Neuronal stem cell (in vitro differentiated cells): ENCODE measurements around the gene RAPGEF1.

Source experiments
- DNase-seq: peaks from one replicate; pipeline ENCODE4 v3.0.0-alpha.2; 2013; ENCODE audit warnings: low spot score
- H2AFZ ChIP-seq: one replicate; pipeline ENCODE4 v1.6.1; 2013; ENCODE audit warnings: mild to moderate bottlenecking, low read length, inconsistent platforms
- H2AK5ac ChIP-seq: 2 replicates; pipeline ENCODE4 v1.6.1; 2013; ENCODE audit warnings: low read depth, mild to moderate bottlenecking, inconsistent platforms, low read length, moderate library complexity, mixed read lengths
- H2BK120ac ChIP-seq: 2 replicates; pipeline ENCODE4 v1.6.1; 2013; ENCODE audit warnings: low read depth, mild to moderate bottlenecking, inconsistent platforms, low read length, moderate library complexity, mixed read lengths
- H2BK12ac ChIP-seq: one replicate; pipeline ENCODE4 v1.6.1; 2013; ENCODE audit warnings: low read length, inconsistent platforms
- H2BK15ac ChIP-seq: 2 replicates; pipeline ENCODE4 v1.6.1; 2013; ENCODE audit warnings: mild to moderate bottlenecking, low read length, inconsistent platforms, mixed read lengths
- H2BK5ac ChIP-seq: one replicate; pipeline ENCODE4 v1.6.1; 2013; ENCODE audit warnings: inconsistent platforms, mild to moderate bottlenecking, low read length, moderate library complexity
- H3K14ac ChIP-seq: one replicate; pipeline ENCODE4 v1.6.1; 2013; ENCODE audit warnings: low read length, inconsistent platforms
- H3K18ac ChIP-seq: 2 replicates; pipeline ENCODE4 v1.6.1; 2013; ENCODE audit warnings: low read length, inconsistent platforms
- H3K23ac ChIP-seq: 2 replicates; pipeline ENCODE4 v1.6.1; 2013; ENCODE audit warnings: low read depth, mild to moderate bottlenecking, mixed read lengths, low read length, inconsistent platforms; ENCODE audit not compliant: poor library complexity
- H3K27ac ChIP-seq: replicated peaks from 3 replicates; pipeline ENCODE4 v1.5.1; 2013; ENCODE audit warnings: low read length, inconsistent platforms
- H3K27me3 ChIP-seq, 3 experiments: 2 replicates each; pipeline ENCODE4 v1.6.1; 2013; ENCODE audit warnings: low read length in 3 of 3, mild to moderate bottlenecking in 2 of 3, inconsistent platforms in 1 of 3, low read depth in 1 of 3, mixed read lengths in 1 of 3, moderate library complexity in 1 of 3; ENCODE audit not compliant: control insufficient read depth in 3 of 3, insufficient read depth in 3 of 3
- H3K36me3 ChIP-seq, 2 donors: replicated peaks in 1 of 2; 2 replicates each; pipeline ENCODE4 v1.6.1; 2013; ENCODE audit warnings: low read length in 2 of 2; ENCODE audit not compliant: control insufficient read depth in 2 of 2, insufficient read depth in 2 of 2
- H3K4ac ChIP-seq: 2 replicates; pipeline ENCODE4 v1.6.1; 2013; ENCODE audit warnings: inconsistent platforms, mild to moderate bottlenecking, low read length, moderate library complexity
- H3K4me1 ChIP-seq, 2 donors: 1 replicate in 1 of 2; 2 replicates in 1 of 2; pipeline ENCODE4 v1.6.1; 2013; ENCODE audit warnings: low read length in 2 of 2, low read depth in 1 of 2; ENCODE audit not compliant: control insufficient read depth in 2 of 2, insufficient read depth in 1 of 2
- H3K4me2 ChIP-seq: one replicate; pipeline ENCODE4 v1.6.1; 2013; ENCODE audit warnings: mild to moderate bottlenecking, low read length, inconsistent platforms; ENCODE audit not compliant: insufficient read depth, poor library complexity, severe bottlenecking
- H3K4me3 ChIP-seq, 2 donors: 2 replicates each; pipeline ENCODE4 v1.5.1; 2013; ENCODE audit warnings: low read length in 2 of 2, mild to moderate bottlenecking in 2 of 2, inconsistent platforms in 1 of 2, moderate library complexity in 1 of 2
- H3K79me1 ChIP-seq: one replicate; pipeline ENCODE4 v1.6.1; 2013; ENCODE audit warnings: low read depth, mild to moderate bottlenecking, inconsistent platforms, low read length, moderate library complexity
- H3K9ac ChIP-seq: one replicate; pipeline ENCODE4 v1.6.1; 2013; ENCODE audit warnings: mild to moderate bottlenecking, low read depth, low read length, inconsistent platforms; ENCODE audit not compliant: poor library complexity
- H3K9me3 ChIP-seq, 2 donors: replicated peaks in 1 of 2; 2 replicates each; pipeline versions ENCODE3 to v1.6.1; 2013; ENCODE audit warnings: low read length in 2 of 2, mild to moderate bottlenecking in 2 of 2, inconsistent platforms in 1 of 2, low read depth in 1 of 2, mixed read lengths in 1 of 2, moderate library complexity in 1 of 2; ENCODE audit not compliant: control insufficient read depth in 2 of 2, insufficient read depth in 1 of 2
- H4K8ac ChIP-seq: one replicate; pipeline ENCODE4 v1.6.1; 2013; ENCODE audit warnings: low read depth, mild to moderate bottlenecking, inconsistent platforms, low read length, moderate library complexity
- H4K91ac ChIP-seq: one replicate; pipeline ENCODE4 v1.6.1; 2013; ENCODE audit warnings: low read length, low read depth, mild to moderate bottlenecking, inconsistent platforms; ENCODE audit not compliant: poor library complexity
- WGBS, 2 donors: extraction: QIAGEN DNeasy Blood & Tissue Kit; methylation state at CpG; one replicate each; pipeline ENCODE4 v1.1.7; 2013; ENCODE audit warnings: missing lambda C conversion rate in 2 of 2, mixed read lengths in 1 of 2; ENCODE audit not compliant: insufficient read length in 2 of 2, insufficient replicate concordance in 1 of 2; ENCODE audit errors: extremely low coverage in 2 of 2; 5-methylcytosine and 5-hydroxymethylcytosine counted together

RAPGEF1 gene

GRCh38 chr9:131721076-131721475 lies 18.8 kb downstream of the RAPGEF1 start:
- Histone ChIP-seq H3K14ac (no peak overlapping the region), H3K9me3 (peaks cover 3 to 12% of the 10 kb centered on the region in 2 donors), H3K79me1 (peaks cover 9% of the 10 kb centered on the region), H2AFZ (no peak overlapping the region), H3K18ac (no peak overlapping the region), H3K4me2 (no peak overlapping the region), H3K36me3 (peaks cover 3 to 14% of the 10 kb centered on the region in 2 donors), H2BK5ac (no peak overlapping the region), H3K23ac (no peak overlapping the region), H3K4me1 (no peaks in the 10 kb centered on the region), H4K91ac (no peak overlapping the region), H3K9ac (no peak overlapping the region), H3K27ac (no peak overlapping the region), H3K4ac (no peak overlapping the region), H2BK15ac (no peak overlapping the region), H3K27me3 (no peaks in the 10 kb centered on the region), H2BK120ac (no peak overlapping the region), H4K8ac (no peak overlapping the region), H2AK5ac (no peak overlapping the region), H3K4me3 (no peak overlapping the region), H2BK12ac (no peak overlapping the region)
- WGBS, 2 donors, result no CpG with 5 or more reads among the region's 13 CpGs
- no peak for DNase-seq

- Histone ChIP-seq H2BK12ac (no peak overlapping the region), H2BK5ac (no peak overlapping the region), H3K23ac (no peak overlapping the region), H3K14ac (no peak overlapping the region), H3K4ac (no peak overlapping the region), H2AFZ (no peak overlapping the region), H3K36me3 (peaks cover 3 to 15% of the 10 kb centered on the region in 2 donors), H2BK15ac (no peak overlapping the region), H4K91ac (no peak overlapping the region), H3K4me3 (no peak overlapping the region), H3K4me2 (no peak overlapping the region), H2AK5ac (no peak overlapping the region), H3K79me1 (peaks cover 9% of the 10 kb centered on the region), H3K27me3 (no peaks in the 10 kb centered on the region), H4K8ac (no peak overlapping the region), H3K9ac (no peak overlapping the region), H3K4me1 (no peaks in the 10 kb centered on the region), H2BK120ac (no peak overlapping the region), H3K18ac (no peak overlapping the region), H3K9me3 (peaks cover 3 to 8% of the 10 kb centered on the region in 2 donors), H3K27ac (no peak overlapping the region)
- no CpG with 5 or more reads among the region's 6 CpGs for WGBS, 2 donors
- DNase-seq, result no peak
Measured at GRCh38 chr9:131720330-131720729, 19.5 kb downstream of the RAPGEF1 start.

GRCh38 chr9:131719262-131719908 lies 20.5 kb downstream of the RAPGEF1 start:
- no CpG with 5 or more reads among the region's 7 CpGs for WGBS, 2 donors

GRCh38 chr9:131717719-131718460 lies 22.0 kb downstream of the RAPGEF1 start:
- WGBS, 2 donors, result no CpG with 5 or more reads among the region's 14 CpGs

More at GRCh38 chr9:131719262-131719908, 20.5 kb downstream of the RAPGEF1 start:
- no peak overlapping the region for H2BK15ac ChIP-seq
- no peak overlapping the region for H3K4me3 ChIP-seq
- no peak for DNase-seq
- no peaks in the 10 kb centered on the region for H3K27me3 ChIP-seq
- H2AK5ac ChIP-seq, result no peak overlapping the region
- H3K14ac ChIP-seq, result no peak overlapping the region
- no peak overlapping the region for H2BK12ac ChIP-seq
- no peak overlapping the region for H2AFZ ChIP-seq
- H3K4ac ChIP-seq, result no peak overlapping the region
- H3K9ac ChIP-seq, result no peak overlapping the region
- H3K4me1 ChIP-seq, result no peaks in the 10 kb centered on the region
- no peak overlapping the region for H4K91ac ChIP-seq
- H3K27ac ChIP-seq, result no peak overlapping the region
- H3K36me3 ChIP-seq, result peaks cover 3 to 20% of the 10 kb centered on the region in 2 donors
- H3K23ac ChIP-seq, result no peak overlapping the region
- H3K4me2 ChIP-seq, result no peak overlapping the region
- H3K9me3 ChIP-seq, result peaks cover 0 to 2% of the 10 kb centered on the region in 2 donors
- no peak overlapping the region for H2BK5ac ChIP-seq
- H3K79me1 ChIP-seq, result peaks cover 9% of the 10 kb centered on the region
- no peak overlapping the region for H3K18ac ChIP-seq
- H4K8ac ChIP-seq, result no peak overlapping the region
- H2BK120ac ChIP-seq, result no peak overlapping the region

More at GRCh38 chr9:131717719-131718460, 22.0 kb downstream of the RAPGEF1 start:
- Histone ChIP-seq H2BK15ac (no peak overlapping the region), H2BK12ac (no peak overlapping the region), H2BK120ac (no peak overlapping the region), H2AK5ac (no peak overlapping the region), H3K79me1 (peaks cover 9% of the 10 kb centered on the region), H3K9me3 (no peaks in the 10 kb centered on the region), H3K14ac (no peak overlapping the region), H4K91ac (no peak overlapping the region), H3K27me3 (no peaks in the 10 kb centered on the region), H3K18ac (no peak overlapping the region), H3K4ac (no peak overlapping the region), H3K36me3 (peaks cover 3 to 15% of the 10 kb centered on the region in 2 donors), H3K9ac (no peak overlapping the region), H3K4me1 (no peaks in the 10 kb centered on the region), H3K4me2 (no peak overlapping the region), H4K8ac (no peak overlapping the region), H3K23ac (no peak overlapping the region), H2BK5ac (peak overlapping the region; percentile 4), H3K27ac (no peak overlapping the region), H3K4me3 (no peak overlapping the region), H2AFZ (no peak overlapping the region)
- no peak for DNase-seq
